LNCAP (cell line): ENCODE measurements around the gene PLCB4.

Experiments used
- CTCF ChIP-seq: fragments of 450-650 bp; IDR thresholded peaks from 2 replicates; pipeline ENCODE4 v1.5.1; 2017; ENCODE audit warnings: mild to moderate bottlenecking

Gene PLCB4

DNA sequence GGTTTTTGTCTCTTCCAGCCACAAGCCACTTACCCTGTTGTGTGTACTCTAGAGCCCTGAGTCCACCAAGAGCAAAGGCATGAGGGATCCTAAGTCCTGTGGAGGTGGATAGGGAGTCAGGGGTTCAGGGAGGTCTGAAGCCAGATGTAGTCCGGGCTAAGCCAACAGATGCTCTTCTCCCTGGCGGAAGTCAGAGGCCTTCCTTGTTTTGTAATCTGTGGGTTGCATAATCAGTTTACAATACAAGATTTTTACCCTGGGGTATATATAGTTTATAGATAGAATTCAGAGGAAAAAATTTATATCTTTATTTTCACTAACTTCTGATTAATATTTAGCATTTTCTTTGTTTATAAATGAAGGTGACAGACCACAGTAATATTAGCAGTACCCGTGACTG is 454.7 kb downstream of the PLCB4 start:
- TF ChIP-seq CTCF: no peak
